ENCODE results near the gene SMIM24.

GRCh38 chr19:3442487-3443071, 37.7 kb downstream of the SMIM24 start:
- TF ChIP-seq, protein P1, sequence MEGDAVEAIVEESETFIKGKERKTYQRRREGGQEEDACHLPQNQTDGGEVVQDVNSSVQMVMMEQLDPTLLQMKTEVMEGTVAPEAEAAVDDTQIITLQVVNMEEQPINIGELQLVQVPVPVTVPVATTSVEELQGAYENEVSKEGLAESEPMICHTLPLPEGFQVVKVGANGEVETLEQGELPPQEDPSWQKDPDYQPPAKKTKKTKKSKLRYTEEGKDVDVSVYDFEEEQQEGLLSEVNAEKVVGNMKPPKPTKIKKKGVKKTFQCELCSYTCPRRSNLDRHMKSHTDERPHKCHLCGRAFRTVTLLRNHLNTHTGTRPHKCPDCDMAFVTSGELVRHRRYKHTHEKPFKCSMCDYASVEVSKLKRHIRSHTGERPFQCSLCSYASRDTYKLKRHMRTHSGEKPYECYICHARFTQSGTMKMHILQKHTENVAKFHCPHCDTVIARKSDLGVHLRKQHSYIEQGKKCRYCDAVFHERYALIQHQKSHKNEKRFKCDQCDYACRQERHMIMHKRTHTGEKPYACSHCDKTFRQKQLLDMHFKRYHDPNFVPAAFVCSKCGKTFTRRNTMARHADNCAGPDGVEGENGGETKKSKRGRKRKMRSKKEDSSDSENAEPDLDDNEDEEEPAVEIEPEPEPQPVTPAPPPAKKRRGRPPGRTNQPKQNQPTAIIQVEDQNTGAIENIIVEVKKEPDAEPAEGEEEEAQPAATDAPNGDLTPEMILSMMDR (IDR thresholded peaks at IDR 0.05): no peak
- TF ChIP-seq POLR2A (IDR thresholded peaks at IDR 0.05): no peak

Data from transverse colon (tissue), 3 donors.